ENCODE results near the gene ECHS1. TPM values are rescaled to one million over a fixed set of nuclear protein-coding genes. Genes with fewer than 3 reads are reported as not detected.

ECHS1 gene
- total and polyA plus RNA-seq, 2 donors (not counting 3 experiments of a cell fraction or from before 2014, with no cell fraction given) = 46.2 to 108 TPM

DNA sequence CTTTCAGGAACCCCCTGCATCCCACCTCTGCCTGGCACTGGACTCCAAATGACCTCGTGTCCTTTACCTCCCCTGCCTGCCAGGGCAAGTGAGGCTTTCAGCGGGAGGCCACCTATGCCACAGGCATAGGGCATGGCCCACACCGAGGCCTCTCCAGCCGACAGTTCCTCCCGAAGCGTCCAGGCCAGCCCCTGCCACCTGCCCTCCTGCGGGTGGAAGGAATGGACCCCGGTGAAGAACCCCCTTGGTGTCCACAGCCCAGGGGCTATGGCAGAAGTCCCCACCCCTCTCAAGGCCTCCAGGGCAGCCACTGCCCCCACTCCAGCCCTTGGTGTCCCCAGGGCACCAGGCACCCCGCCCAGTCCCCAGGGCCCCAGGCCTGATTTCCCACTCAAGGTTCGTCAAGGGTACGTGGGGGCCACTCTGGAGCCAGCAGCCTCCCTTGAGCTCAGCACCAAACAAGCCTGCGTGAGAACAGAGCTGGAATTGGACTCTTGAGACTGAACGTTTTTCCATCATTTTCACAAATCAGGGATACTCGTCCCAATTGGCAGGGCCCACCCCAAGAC lies 18.4 kb downstream of the ECHS1 start:
- ChIA-PET POLR2A (no interaction called here), CTCF (interaction anchor here (0.9 to 3.6 kb wide), 2 partner anchors 13 to 25 kb away, joined by 3 to 20 read pairs; no protein-coding TSS in a partner anchor)
- no peaks in the 10 kb centered on the region for H3K27me3 ChIP-seq (ENCODE audit: control insufficient read depth in 2 of 2, insufficient read depth in 2 of 2, low read length in 2 of 2)
- H2AFZ ChIP-seq (ENCODE audit: low read depth, low read length) = no peak overlapping the region
- dilution Hi-C loops (cut with MboI; ENCODE audit: extremely low pct_ligation_motif_present, low sequenced_read_pairs) (no loop called here), intact Hi-C loops (cut with micrococcal nuclease) (no loop called here)
- TF ChIP-seq JUN (IDR thresholded peaks at IDR 0.05; ENCODE audit: borderline replicate concordance, insufficient read depth, insufficient read length, low read depth) (no peak), MYC (IDR thresholded peaks at IDR 0.05; ENCODE audit: low read depth, low read length) (no peak), POLR2AphosphoS5 (IDR thresholded peaks at IDR 0.05; ENCODE audit: insufficient read depth, low read depth, low read length) (no peak)
- no peaks in the 10 kb centered on the region for H3K9me1 ChIP-seq (replicated peaks; ENCODE audit: control insufficient read depth, extremely low read depth, insufficient read depth, low read length)
- H3K4me3 ChIP-seq (replicated peaks in 1 of 3; ENCODE audit: insufficient read depth in 1 of 3, low read depth in 1 of 3, low read length in 3 of 3) = no peak overlapping the region
- no peaks in the 10 kb centered on the region for H3K79me2 ChIP-seq (ENCODE audit: control insufficient read depth, insufficient read depth, low read length)
- no peak overlapping the region for H3K9ac ChIP-seq (replicated peaks; ENCODE audit: extremely low read depth, insufficient read depth, low read length)
- no TSS peak for BruUV-seq (replicated peaks)
- no peaks in the 10 kb centered on the region for H3K36me3 ChIP-seq (ENCODE audit: control insufficient read depth in 2 of 2, extremely low read depth in 1 of 2, insufficient read depth in 2 of 2, low read length in 2 of 2)
- DNase-seq (ENCODE audit: low read depth, low spot score) (no peak), FAIRE-seq (no peak)
- no peak overlapping the region for H3K4me2 ChIP-seq (ENCODE audit: insufficient read depth, low read length)
- no peak overlapping the region for H3K27ac ChIP-seq (ENCODE audit: insufficient read depth, low read depth, low read length)
- H4K20me1 ChIP-seq (replicated peaks; ENCODE audit: control insufficient read depth, extremely low read depth, insufficient read depth, low read length) = no peaks in the 10 kb centered on the region
- no peaks in the 10 kb centered on the region for H3K9me3 ChIP-seq (replicated peaks; ENCODE audit: control insufficient read depth, insufficient read depth, low read length)
- peaks cover 3% of the 10 kb centered on the region for H3K4me1 ChIP-seq (ENCODE audit: control insufficient read depth, extremely low read depth, insufficient read depth, low read length)

DNA sequence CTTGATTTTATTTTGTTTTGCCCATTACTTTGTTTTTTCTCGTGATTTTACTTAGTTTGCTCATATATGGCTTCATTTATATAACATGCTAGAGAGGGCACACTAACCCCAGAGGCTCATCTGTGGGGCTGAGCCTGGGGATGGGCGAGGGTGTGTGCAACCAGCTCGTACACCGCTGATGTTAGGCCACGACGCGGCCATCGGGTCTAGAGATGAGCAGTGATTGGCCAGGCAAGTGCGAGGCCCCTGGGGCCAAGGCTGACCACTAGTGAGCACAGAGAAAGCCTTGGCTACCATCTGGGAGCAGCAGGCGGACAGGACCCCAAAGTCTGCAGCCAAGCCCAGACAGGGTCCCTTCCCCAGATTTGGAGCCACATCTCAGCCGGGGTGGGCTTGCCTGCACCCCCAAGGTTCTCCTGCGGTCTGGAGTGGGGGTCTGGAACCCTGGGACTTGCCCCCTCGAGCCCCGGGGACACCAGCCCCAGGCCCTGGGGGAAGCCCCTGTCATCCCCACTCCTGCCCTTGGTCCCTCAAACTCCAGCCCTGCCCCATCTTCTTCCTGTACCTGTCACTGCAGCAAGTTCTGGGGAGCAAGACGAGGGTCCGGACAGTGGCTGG lies 19.1 kb downstream of the ECHS1 start:
- H2AFZ ChIP-seq (ENCODE audit: low read depth, low read length) = no peak overlapping the region
- dilution Hi-C loops (cut with MboI; ENCODE audit: extremely low pct_ligation_motif_present, low sequenced_read_pairs) = no loop called here
- H3K36me3 ChIP-seq (ENCODE audit: control insufficient read depth in 2 of 2, extremely low read depth in 1 of 2, insufficient read depth in 2 of 2, low read length in 2 of 2) = no peaks in the 10 kb centered on the region
- ChIA-PET POLR2A (interaction anchor here (0.6 kb wide), 1 partner anchor 19 kb away, joined by 5 read pairs; no protein-coding TSS in a partner anchor), CTCF (interaction anchor here (1.6 to 3.6 kb wide), 2 partner anchors 10 to 24 kb away, joined by 5 to 20 read pairs; no protein-coding TSS in a partner anchor)
- no peak overlapping the region for H3K9ac ChIP-seq (replicated peaks; ENCODE audit: extremely low read depth, insufficient read depth, low read length)
- intact Hi-C loops (cut with micrococcal nuclease) = no loop called here
- H4K20me1 ChIP-seq (replicated peaks; ENCODE audit: control insufficient read depth, extremely low read depth, insufficient read depth, low read length) = no peaks in the 10 kb centered on the region
- H3K27ac ChIP-seq (ENCODE audit: insufficient read depth, low read depth, low read length) = no peak overlapping the region
- TF ChIP-seq, protein P1, sequence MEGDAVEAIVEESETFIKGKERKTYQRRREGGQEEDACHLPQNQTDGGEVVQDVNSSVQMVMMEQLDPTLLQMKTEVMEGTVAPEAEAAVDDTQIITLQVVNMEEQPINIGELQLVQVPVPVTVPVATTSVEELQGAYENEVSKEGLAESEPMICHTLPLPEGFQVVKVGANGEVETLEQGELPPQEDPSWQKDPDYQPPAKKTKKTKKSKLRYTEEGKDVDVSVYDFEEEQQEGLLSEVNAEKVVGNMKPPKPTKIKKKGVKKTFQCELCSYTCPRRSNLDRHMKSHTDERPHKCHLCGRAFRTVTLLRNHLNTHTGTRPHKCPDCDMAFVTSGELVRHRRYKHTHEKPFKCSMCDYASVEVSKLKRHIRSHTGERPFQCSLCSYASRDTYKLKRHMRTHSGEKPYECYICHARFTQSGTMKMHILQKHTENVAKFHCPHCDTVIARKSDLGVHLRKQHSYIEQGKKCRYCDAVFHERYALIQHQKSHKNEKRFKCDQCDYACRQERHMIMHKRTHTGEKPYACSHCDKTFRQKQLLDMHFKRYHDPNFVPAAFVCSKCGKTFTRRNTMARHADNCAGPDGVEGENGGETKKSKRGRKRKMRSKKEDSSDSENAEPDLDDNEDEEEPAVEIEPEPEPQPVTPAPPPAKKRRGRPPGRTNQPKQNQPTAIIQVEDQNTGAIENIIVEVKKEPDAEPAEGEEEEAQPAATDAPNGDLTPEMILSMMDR (IDR thresholded peaks at IDR 0.05; ENCODE audit: extremely low read depth in 1 of 2, insufficient read depth in 1 of 2, low read depth in 1 of 2, low read length in 2 of 2) = no peak
- TF ChIP-seq EZH2 (IDR thresholded peaks at IDR 0.05; ENCODE audit: borderline replicate concordance, low read depth, low read length, severe bottlenecking) (no peak), POLR2AphosphoS5 (IDR thresholded peaks at IDR 0.05; ENCODE audit: insufficient read depth, low read depth, low read length) (no peak), JUN (IDR thresholded peaks at IDR 0.05; ENCODE audit: borderline replicate concordance, insufficient read depth, insufficient read length, low read depth) (no peak), MYC (IDR thresholded peaks at IDR 0.05; ENCODE audit: low read depth, low read length) (no peak), FOS (IDR thresholded peaks at IDR 0.05; ENCODE audit: borderline replicate concordance, insufficient read depth, low read length) (no peak), POLR2A (IDR thresholded peaks at IDR 0.05; ENCODE audit: low read depth, low read length) (no peak), GATA2 (IDR thresholded peaks at IDR 0.05; ENCODE audit: insufficient read depth, insufficient read length, low read depth, low read length) (no peak)
- TF ChIP-seq, protein P2, sequence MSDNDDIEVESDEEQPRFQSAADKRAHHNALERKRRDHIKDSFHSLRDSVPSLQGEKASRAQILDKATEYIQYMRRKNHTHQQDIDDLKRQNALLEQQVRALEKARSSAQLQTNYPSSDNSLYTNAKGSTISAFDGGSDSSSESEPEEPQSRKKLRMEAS (IDR thresholded peaks at IDR 0.05; ENCODE audit: insufficient read depth, insufficient read length) = no peak
- FAIRE-seq = no peak
- H3K4me1 ChIP-seq (ENCODE audit: control insufficient read depth, extremely low read depth, insufficient read depth, low read length) = peaks cover 3% of the 10 kb centered on the region
- BruUV-seq (replicated peaks) = no TSS peak
- no peaks in the 10 kb centered on the region for H3K9me1 ChIP-seq (replicated peaks; ENCODE audit: control insufficient read depth, extremely low read depth, insufficient read depth, low read length)
- no peaks in the 10 kb centered on the region for H3K79me2 ChIP-seq (ENCODE audit: control insufficient read depth, insufficient read depth, low read length)
- H3K9me3 ChIP-seq (replicated peaks; ENCODE audit: control insufficient read depth, insufficient read depth, low read length) = no peaks in the 10 kb centered on the region
- no peak for DNase-seq (ENCODE audit: low read depth, low spot score)
- no peak overlapping the region for H3K4me2 ChIP-seq (ENCODE audit: insufficient read depth, low read length)
- no peak overlapping the region for H3K4me3 ChIP-seq (replicated peaks in 1 of 3; ENCODE audit: insufficient read depth in 1 of 3, low read depth in 1 of 3, low read length in 3 of 3)
- H3K27me3 ChIP-seq (ENCODE audit: control insufficient read depth in 2 of 2, insufficient read depth in 2 of 2, low read length in 2 of 2) = no peaks in the 10 kb centered on the region

All from endothelial cell of umbilical vein (primary cell).